Panc1 (cell line): Measurements from ENCODE around the gene ZNF414. TPM values are rescaled to one million over a fixed set of nuclear protein-coding genes. Genes with fewer than 3 reads are reported as not detected.

ENCODE experiments used
- ATAC-seq: fragments of 200-7000 bp; cut with Tn5 transposase; 2 replicates; pipeline ENCODE4 v1.9.1; 2020; ENCODE audit warnings: mild to moderate bottlenecking, moderate library complexity
- BruUV-seq: library from RNA; stranded (reverse); fragments of 400-500 nt; replicated peaks from 2 replicates; lab custom pipeline; 2021; lab: Mats Ljungman, UMichigan
- CTCF ChIA-PET: fragments of 300-600 bp; sonication (Branson Sonifier 250); formaldehyde crosslinking; loops from one replicate; lab custom pipeline; 2022; ENCODE audit warnings: antibody characterized with exemption; lab: Charles Lee
- POLR2A ChIA-PET: fragments of 300-600 bp; sonication (Branson Sonifier 250); formaldehyde crosslinking; loops from one replicate; lab custom pipeline; 2022; ENCODE audit warnings: antibody characterized with exemption; lab: Charles Lee
- DNase-seq: peaks from one replicate; pipeline ENCODE4 v3.0.0-alpha.2; 2010; ENCODE audit warnings: low read depth, low spot score
- H3K27ac ChIP-seq: 2 replicates; pipeline ENCODE4 v1.5.1; 2011; ENCODE audit warnings: mild to moderate bottlenecking, low read length, inconsistent platforms
- H3K27me3 ChIP-seq: fragments of 200-500 bp; sonication (Bioruptor generic); 2 replicates; pipeline ENCODE4 v1.6.0; 2014; ENCODE audit warnings: low read length, inconsistent platforms; ENCODE audit not compliant: control insufficient read depth, insufficient read depth
- H3K36me3 ChIP-seq: fragments of 200-500 bp; sonication (Bioruptor generic); 2 replicates; pipeline ENCODE4 v1.5.1; 2014; ENCODE audit warnings: inconsistent platforms, mild to moderate bottlenecking, low read length, moderate library complexity; ENCODE audit not compliant: control insufficient read depth, insufficient read depth
- H3K4me1 ChIP-seq: 2 replicates; pipeline ENCODE4 v1.5.1; 2011; ENCODE audit warnings: inconsistent platforms, mild to moderate bottlenecking, low read length, moderate library complexity; ENCODE audit not compliant: control insufficient read depth, insufficient read depth
- H3K4me3 ChIP-seq, 2 experiments: 2 replicates each; pipeline ENCODE4 v1.5.1; 2011 to 2012; ENCODE audit warnings: low read depth in 2 of 2, low read length in 2 of 2, mild to moderate bottlenecking in 2 of 2, inconsistent platforms in 1 of 2, moderate library complexity in 1 of 2
- H3K9me3 ChIP-seq: fragments of 200-500 bp; sonication (Bioruptor generic); 2 replicates; pipeline ENCODE4 v1.5.1; 2014; ENCODE audit warnings: low read depth, mild to moderate bottlenecking, inconsistent platforms, low read length, moderate library complexity; ENCODE audit not compliant: control insufficient read depth, insufficient read depth
- POLR2AphosphoS5 ChIP-seq: IDR thresholded peaks from 2 replicates; pipeline ENCODE4 v1.6.1; 2012; ENCODE audit warnings: mild to moderate bottlenecking, low read depth, low read length, moderate library complexity
- SIN3A ChIP-seq: IDR thresholded peaks from 2 replicates; pipeline ENCODE4 v1.6.1; 2012; ENCODE audit warnings: low read depth, mild to moderate bottlenecking, low read length, moderate library complexity, borderline replicate concordance; ENCODE audit not compliant: insufficient read depth
- TCF7L2 ChIP-seq: IDR thresholded peaks from 2 replicates; pipeline ENCODE4 v1.6.1; 2011; ENCODE audit warnings: mild to moderate bottlenecking, low read depth, low read length, inconsistent platforms
- in situ Hi-C: cut with HindIII; loops from 2 replicates; pipeline ENCODE4 v1.10.0; 2016; ENCODE audit warnings: low sequenced_read_pairs, low pct_unique_long_range_greater_than_20kb
- intact Hi-C: fragments of 100-400 bp; cut with micrococcal nuclease; formaldehyde crosslinking; loops from one replicate; pipeline ENCODE4 v1.10.0; 2022; ENCODE audit not compliant: unreplicated experiment
- total RNA-seq: library from RNA; stranded (reverse); gene quantifications from one replicate; pipeline ENCODE4 v1.2.1, GENCODE V29; 2021; ENCODE audit not compliant: unreplicated experiment
- TF ChIP-seq, protein P1 (sequence below): fragments of 450-650 bp; IDR thresholded peaks from 2 replicates; pipeline ENCODE4 v1.5.1; 2017; ENCODE audit warnings: mild to moderate bottlenecking
- TF ChIP-seq, protein P2 (sequence below), 2 experiments: IDR thresholded peaks; 2 replicates each; pipeline ENCODE4 v1.6.1; 2011 to 2012; ENCODE audit warnings: low read depth in 2 of 2, control low read depth in 1 of 2, low read length in 1 of 2, mild to moderate bottlenecking in 1 of 2, moderate library complexity in 1 of 2; ENCODE audit not compliant: insufficient read depth in 1 of 2

Gene ZNF414
- total RNA-seq, 1 experiment from 2014 or later: 37.1 TPM

GRCh38 chr19:8501516-8501915, 12.5 kb downstream of the ZNF414 start:
- H3K4me1 ChIP-seq: no peaks in the 10 kb centered on the region
- no peak overlapping the region for H3K4me3 ChIP-seq
- DNase-seq (no peak), ATAC-seq (no peak)
- H3K9me3 ChIP-seq: no peaks in the 10 kb centered on the region
- POLR2A ChIA-PET: no interaction called here
- no peaks in the 10 kb centered on the region for H3K27me3 ChIP-seq
- no peaks in the 10 kb centered on the region for H3K36me3 ChIP-seq
- no peak for TF ChIP-seq TCF7L2
- no peak for TF ChIP-seq POLR2AphosphoS5
- no peak for TF ChIP-seq SIN3A
- TF ChIP-seq, protein P1, sequence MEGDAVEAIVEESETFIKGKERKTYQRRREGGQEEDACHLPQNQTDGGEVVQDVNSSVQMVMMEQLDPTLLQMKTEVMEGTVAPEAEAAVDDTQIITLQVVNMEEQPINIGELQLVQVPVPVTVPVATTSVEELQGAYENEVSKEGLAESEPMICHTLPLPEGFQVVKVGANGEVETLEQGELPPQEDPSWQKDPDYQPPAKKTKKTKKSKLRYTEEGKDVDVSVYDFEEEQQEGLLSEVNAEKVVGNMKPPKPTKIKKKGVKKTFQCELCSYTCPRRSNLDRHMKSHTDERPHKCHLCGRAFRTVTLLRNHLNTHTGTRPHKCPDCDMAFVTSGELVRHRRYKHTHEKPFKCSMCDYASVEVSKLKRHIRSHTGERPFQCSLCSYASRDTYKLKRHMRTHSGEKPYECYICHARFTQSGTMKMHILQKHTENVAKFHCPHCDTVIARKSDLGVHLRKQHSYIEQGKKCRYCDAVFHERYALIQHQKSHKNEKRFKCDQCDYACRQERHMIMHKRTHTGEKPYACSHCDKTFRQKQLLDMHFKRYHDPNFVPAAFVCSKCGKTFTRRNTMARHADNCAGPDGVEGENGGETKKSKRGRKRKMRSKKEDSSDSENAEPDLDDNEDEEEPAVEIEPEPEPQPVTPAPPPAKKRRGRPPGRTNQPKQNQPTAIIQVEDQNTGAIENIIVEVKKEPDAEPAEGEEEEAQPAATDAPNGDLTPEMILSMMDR: no peak
- TF ChIP-seq, protein P2, sequence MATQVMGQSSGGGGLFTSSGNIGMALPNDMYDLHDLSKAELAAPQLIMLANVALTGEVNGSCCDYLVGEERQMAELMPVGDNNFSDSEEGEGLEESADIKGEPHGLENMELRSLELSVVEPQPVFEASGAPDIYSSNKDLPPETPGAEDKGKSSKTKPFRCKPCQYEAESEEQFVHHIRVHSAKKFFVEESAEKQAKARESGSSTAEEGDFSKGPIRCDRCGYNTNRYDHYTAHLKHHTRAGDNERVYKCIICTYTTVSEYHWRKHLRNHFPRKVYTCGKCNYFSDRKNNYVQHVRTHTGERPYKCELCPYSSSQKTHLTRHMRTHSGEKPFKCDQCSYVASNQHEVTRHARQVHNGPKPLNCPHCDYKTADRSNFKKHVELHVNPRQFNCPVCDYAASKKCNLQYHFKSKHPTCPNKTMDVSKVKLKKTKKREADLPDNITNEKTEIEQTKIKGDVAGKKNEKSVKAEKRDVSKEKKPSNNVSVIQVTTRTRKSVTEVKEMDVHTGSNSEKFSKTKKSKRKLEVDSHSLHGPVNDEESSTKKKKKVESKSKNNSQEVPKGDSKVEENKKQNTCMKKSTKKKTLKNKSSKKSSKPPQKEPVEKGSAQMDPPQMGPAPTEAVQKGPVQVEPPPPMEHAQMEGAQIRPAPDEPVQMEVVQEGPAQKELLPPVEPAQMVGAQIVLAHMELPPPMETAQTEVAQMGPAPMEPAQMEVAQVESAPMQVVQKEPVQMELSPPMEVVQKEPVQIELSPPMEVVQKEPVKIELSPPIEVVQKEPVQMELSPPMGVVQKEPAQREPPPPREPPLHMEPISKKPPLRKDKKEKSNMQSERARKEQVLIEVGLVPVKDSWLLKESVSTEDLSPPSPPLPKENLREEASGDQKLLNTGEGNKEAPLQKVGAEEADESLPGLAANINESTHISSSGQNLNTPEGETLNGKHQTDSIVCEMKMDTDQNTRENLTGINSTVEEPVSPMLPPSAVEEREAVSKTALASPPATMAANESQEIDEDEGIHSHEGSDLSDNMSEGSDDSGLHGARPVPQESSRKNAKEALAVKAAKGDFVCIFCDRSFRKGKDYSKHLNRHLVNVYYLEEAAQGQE (IDR thresholded peaks at IDR 0.05; ENCODE audit: insufficient read depth in 1 of 2, low read depth in 2 of 2, low read length in 1 of 2): no peak
- intact Hi-C loops: no loop called here
- CTCF ChIA-PET: interaction anchor here (0.5 kb wide), 1 partner anchor 93 kb away, joined by 4 read pairs; no protein-coding TSS in a partner anchor
- no TSS peak for BruUV-seq
- in situ Hi-C loops: no loop called here
- no peak overlapping the region for H3K27ac ChIP-seq

DNA sequence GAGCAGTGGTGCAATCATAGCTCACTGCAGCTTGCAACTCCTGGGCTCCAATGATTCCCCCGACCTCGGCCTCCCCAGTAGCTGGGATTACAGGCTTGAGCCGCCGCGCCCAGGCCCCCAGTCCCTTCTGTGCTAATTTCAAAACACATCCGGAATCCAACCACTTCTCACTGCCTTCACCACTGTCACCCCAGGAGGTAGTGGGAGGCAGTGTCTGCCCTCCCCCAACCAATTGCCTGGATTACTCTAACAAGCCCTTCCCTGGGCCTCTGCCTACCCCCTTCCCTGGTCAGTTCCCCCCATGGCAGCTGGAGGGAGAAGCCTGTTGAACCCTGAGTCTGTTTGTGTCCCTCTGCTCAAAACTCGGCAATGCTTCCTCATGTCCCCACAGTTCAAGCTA, 13.8 kb downstream of the ZNF414 start:
- H3K36me3 ChIP-seq: no peaks in the 10 kb centered on the region
- H3K4me1 ChIP-seq: no peaks in the 10 kb centered on the region
- in situ Hi-C loops: no loop called here
- H3K27me3 ChIP-seq: no peaks in the 10 kb centered on the region
- no peak for ATAC-seq
- intact Hi-C loops: no loop called here
- POLR2A ChIA-PET: no interaction called here
- no peak overlapping the region for H3K4me3 ChIP-seq
- BruUV-seq: no TSS peak
- no peak for TF ChIP-seq TCF7L2
- TF ChIP-seq, protein P2 (IDR thresholded peaks at IDR 0.05; ENCODE audit: insufficient read depth in 1 of 2, low read depth in 2 of 2, low read length in 1 of 2): no peak
- TF ChIP-seq, protein P1: no peak
- CTCF ChIA-PET: interaction anchor here (0.6 kb wide), 1 partner anchor 18 kb away, joined by 6 read pairs; no protein-coding TSS in a partner anchor
- no peak overlapping the region for H3K27ac ChIP-seq
- no peak for DNase-seq
- no peaks in the 10 kb centered on the region for H3K9me3 ChIP-seq
